GM19324 (cell line): ENCODE measurements around the gene NLRP4.
"Not testable (repeated sequence)": the region's sequence is repeated elsewhere in the genome, so short reads cannot be mapped to it uniquely, and the experiment has no call there.

Experiments used
- ATAC-seq: cut with Tn5 transposase; IDR thresholded peaks from one replicate; pipeline ENCODE4 v1.9.1; 2021; ENCODE audit warnings: mild to moderate bottlenecking, moderate library complexity; ENCODE audit not compliant: unreplicated experiment, low FRiP score

NLRP4 gene

GRCh38 chr19:55870736-55871135 lies 34.4 kb downstream of the NLRP4 start:
- no peak for ATAC-seq

GRCh38 chr19:55877211-55877610 lies 40.9 kb downstream of the NLRP4 start:
- no peak for ATAC-seq

GRCh38 chr19:55882626-55883025 lies 46.3 kb downstream of the NLRP4 start:
- ATAC-seq, result no peak

- ATAC-seq, result no peak
Observed at GRCh38 chr19:55898911-55899310, 62.6 kb downstream of the NLRP4 start.

GRCh38 chr19:55901369-55902079 lies 65.2 kb downstream of the NLRP4 start:
- no peak for ATAC-seq

GRCh38 chr19:55902080-55902751 lies 65.9 kb downstream of the NLRP4 start:
- no peak for ATAC-seq

- ATAC-seq, result no peak
Observed at GRCh38 chr19:55907286-55907685, 70.9 kb downstream of the NLRP4 start.

- no peak for ATAC-seq
Observed at GRCh38 chr19:55907746-55908145, 71.4 kb downstream of the NLRP4 start.

GRCh38 chr19:55909801-55910200 lies 73.5 kb downstream of the NLRP4 start:
- no peak for ATAC-seq

- no peak for ATAC-seq
Observed at GRCh38 chr19:55912916-55913315, 76.6 kb downstream of the NLRP4 start.

- ATAC-seq, result no peak
Observed at GRCh38 chr19:55913643-55914268, 77.4 kb downstream of the NLRP4 start.

GRCh38 chr19:55923556-55923955 lies 87.2 kb downstream of the NLRP4 start:
- no peak for ATAC-seq

- ATAC-seq, result no peak
Observed at GRCh38 chr19:55927991-55928390, 91.7 kb downstream of the NLRP4 start.

- ATAC-seq, result not testable (repeated sequence)
Observed at GRCh38 chr19:55929258-55929657, 92.9 kb downstream of the NLRP4 start.

GRCh38 chr19:55930996-55931515 lies 94.7 kb downstream of the NLRP4 start:
- no peak for ATAC-seq
